ENCODE measurements around the gene ZPBP.
"Not testable (repeated sequence)": the region's sequence is repeated elsewhere in the genome, so short reads cannot be mapped to it uniquely, and the experiment has no call there.

Gene ZPBP

GRCh38 chr7:50085344-50085743 is 7.7 kb downstream of the ZPBP start:
- TF ChIP-seq POLR2A (IDR thresholded peaks at IDR 0.05; ENCODE audit: low read depth, low read length), result no peak
- FAIRE-seq (no peak), DNase-seq (ENCODE audit: insufficient read length, low spot score) (no peak)

- no peak for DNase-seq (ENCODE audit: insufficient read length, low spot score)
- no peak for FAIRE-seq
- TF ChIP-seq POLR2A (IDR thresholded peaks at IDR 0.05; ENCODE audit: low read depth, low read length), result no peak
Observed at GRCh38 chr7:50073093-50073492, 20.0 kb downstream of the ZPBP start.

GRCh38 chr7:50069613-50070012 is 23.4 kb downstream of the ZPBP start:
- TF ChIP-seq POLR2A (IDR thresholded peaks at IDR 0.05; ENCODE audit: low read depth, low read length), result no peak
- DNase-seq (ENCODE audit: insufficient read length, low spot score) (peak; percentile 12), FAIRE-seq (no peak)

- no peak for TF ChIP-seq POLR2A (IDR thresholded peaks at IDR 0.05; ENCODE audit: low read depth, low read length)
- DNase-seq (ENCODE audit: insufficient read length, low spot score) (peak; percentile 22), FAIRE-seq (no peak)
Observed at GRCh38 chr7:50068850-50069551, 24.0 kb downstream of the ZPBP start.

- DNase-seq (ENCODE audit: insufficient read length, low spot score) (no peak), FAIRE-seq (no peak)
- no peak for TF ChIP-seq POLR2A (IDR thresholded peaks at IDR 0.05; ENCODE audit: low read depth, low read length)
Observed at GRCh38 chr7:50068026-50068425, 25.0 kb downstream of the ZPBP start.

GRCh38 chr7:50062951-50063350 is 30.1 kb downstream of the ZPBP start:
- no peak for FAIRE-seq
- TF ChIP-seq POLR2A (IDR thresholded peaks at IDR 0.05; ENCODE audit: low read depth, low read length), result no peak
- DNase-seq (ENCODE audit: insufficient read length, low spot score), result no peak

GRCh38 chr7:50056131-50056530 is 36.9 kb downstream of the ZPBP start:
- FAIRE-seq, result no peak
- no peak for TF ChIP-seq POLR2A (IDR thresholded peaks at IDR 0.05; ENCODE audit: low read depth, low read length)
- no peak for DNase-seq (ENCODE audit: insufficient read length, low spot score)

GRCh38 chr7:50047716-50048115 is 45.3 kb downstream of the ZPBP start:
- FAIRE-seq (no peak), DNase-seq (ENCODE audit: insufficient read length, low spot score) (no peak)
- TF ChIP-seq POLR2A (IDR thresholded peaks at IDR 0.05; ENCODE audit: low read depth, low read length), result no peak

GRCh38 chr7:50041165-50041564 is 51.9 kb downstream of the ZPBP start:
- FAIRE-seq; DNase-seq (ENCODE audit: insufficient read length, low spot score): not testable (repeated sequence)

GRCh38 chr7:50037086-50037485 is 56.0 kb downstream of the ZPBP start:
- no peak for TF ChIP-seq POLR2A (IDR thresholded peaks at IDR 0.05; ENCODE audit: low read depth, low read length)
- FAIRE-seq (no peak), DNase-seq (ENCODE audit: insufficient read length, low spot score) (no peak)

GRCh38 chr7:50022991-50023390 is 70.1 kb downstream of the ZPBP start:
- no peak for DNase-seq (ENCODE audit: insufficient read length, low spot score)
- FAIRE-seq, result no peak
- no peak for TF ChIP-seq POLR2A (IDR thresholded peaks at IDR 0.05; ENCODE audit: low read depth, low read length)

GRCh38 chr7:50022451-50022850 is 70.6 kb downstream of the ZPBP start:
- TF ChIP-seq POLR2A (IDR thresholded peaks at IDR 0.05; ENCODE audit: low read depth, low read length), result no peak
- FAIRE-seq (no peak), DNase-seq (ENCODE audit: insufficient read length, low spot score) (no peak)

- TF ChIP-seq POLR2A (IDR thresholded peaks at IDR 0.05; ENCODE audit: low read depth, low read length), result no peak
- no peak for DNase-seq (ENCODE audit: insufficient read length, low spot score)
- FAIRE-seq, result no peak
Observed at GRCh38 chr7:49995681-49996080, 97.4 kb downstream of the ZPBP start.

GRCh38 chr7:49986191-49986590 is 106.9 kb downstream of the ZPBP start:
- DNase-seq (ENCODE audit: insufficient read length, low spot score), result no peak
- FAIRE-seq, result no peak
- TF ChIP-seq POLR2A (IDR thresholded peaks at IDR 0.05; ENCODE audit: low read depth, low read length), result no peak

GRCh38 chr7:49980465-49980864 is 112.6 kb downstream of the ZPBP start:
- FAIRE-seq (no peak), DNase-seq (ENCODE audit: insufficient read length, low spot score) (no peak)
- no peak for TF ChIP-seq POLR2A (IDR thresholded peaks at IDR 0.05; ENCODE audit: low read depth, low read length)

GRCh38 chr7:49976238-49976637 is 116.8 kb downstream of the ZPBP start:
- DNase-seq (ENCODE audit: insufficient read length, low spot score) (no peak), FAIRE-seq (no peak)
- TF ChIP-seq POLR2A (IDR thresholded peaks at IDR 0.05; ENCODE audit: low read depth, low read length), result no peak

Data from H54 (cell line).